Mesendoderm (in vitro differentiated cells): ENCODE results near the gene KRT10.

ENCODE experiments used
- DNase-seq: peaks from one replicate; pipeline ENCODE4 v3.0.0; 2013
- H2AK5ac ChIP-seq: 2 replicates; pipeline ENCODE4 v1.6.1; 2013; ENCODE audit warnings: low read length, inconsistent platforms
- H2BK120ac ChIP-seq: 2 replicates; pipeline ENCODE4 v1.6.1; 2013; ENCODE audit warnings: low read depth, mild to moderate bottlenecking, low read length, moderate library complexity, mixed read lengths
- H2BK15ac ChIP-seq: replicated peaks from 2 replicates; pipeline ENCODE4 v1.6.1; 2013; ENCODE audit warnings: low read depth, mild to moderate bottlenecking, moderate library complexity
- H2BK5ac ChIP-seq: 2 replicates; pipeline ENCODE4 v1.6.1; 2013; ENCODE audit warnings: low read length, inconsistent platforms
- H3K18ac ChIP-seq: 2 replicates; pipeline ENCODE4 v1.6.1; 2013; ENCODE audit warnings: mild to moderate bottlenecking, low read length, mixed read lengths
- H3K23ac ChIP-seq: one replicate; pipeline ENCODE4 v1.6.1; 2013; ENCODE audit warnings: low read length
- H3K27ac ChIP-seq: 2 replicates; pipeline ENCODE4 v1.5.1; 2013; ENCODE audit warnings: low read depth, mild to moderate bottlenecking, inconsistent platforms, low read length, moderate library complexity
- H3K27me3 ChIP-seq: 2 replicates; pipeline ENCODE4 v1.6.1; 2013; ENCODE audit warnings: low read length, control low read depth, mild to moderate bottlenecking, inconsistent platforms; ENCODE audit not compliant: insufficient read depth, poor library complexity
- H3K36me3 ChIP-seq: 2 replicates; pipeline ENCODE4 v1.6.1; 2013; ENCODE audit warnings: low read length, inconsistent platforms; ENCODE audit not compliant: control insufficient read depth, insufficient read depth
- H3K4ac ChIP-seq: one replicate; pipeline ENCODE4 v1.6.1; 2013; ENCODE audit warnings: low read depth, mild to moderate bottlenecking, low read length, moderate library complexity
- H3K4me1 ChIP-seq: 2 replicates; pipeline ENCODE4 v1.6.1; 2013; ENCODE audit warnings: low read depth, low read length, inconsistent platforms; ENCODE audit not compliant: control insufficient read depth
- H3K4me2 ChIP-seq: 2 replicates; pipeline ENCODE4 v1.6.1; 2013; ENCODE audit warnings: low read length
- H3K4me3 ChIP-seq: 2 replicates; pipeline ENCODE4 v1.5.1; 2013; ENCODE audit warnings: mild to moderate bottlenecking, low read length
- H3K56ac ChIP-seq: one replicate; pipeline ENCODE4 v1.6.1; 2013; ENCODE audit warnings: low read length
- H3K79me1 ChIP-seq: 2 replicates; pipeline ENCODE4 v1.6.1; 2013; ENCODE audit warnings: low read length, inconsistent platforms
- H3K79me2 ChIP-seq: 2 replicates; pipeline ENCODE4 v1.6.1; 2013; ENCODE audit warnings: mild to moderate bottlenecking, low read length; ENCODE audit not compliant: control insufficient read depth, insufficient read depth
- H3K9ac ChIP-seq: 2 replicates; pipeline ENCODE4 v1.6.1; 2013; ENCODE audit warnings: low read length, inconsistent platforms
- H4K5ac ChIP-seq: one replicate; pipeline ENCODE4 v1.6.1; 2013; ENCODE audit warnings: low read length
- H4K8ac ChIP-seq: one replicate; pipeline ENCODE4 v1.6.1; 2013; ENCODE audit warnings: low read depth, mild to moderate bottlenecking, control low read depth, low read length, moderate library complexity
- WGBS: extraction: QIAGEN DNeasy Blood & Tissue Kit; methylation state at CpG from one replicate; pipeline ENCODE4 v1.1.7; 2013; ENCODE audit warnings: low lambda C conversion rate, missing lambda C conversion rate; ENCODE audit not compliant: insufficient coverage; ENCODE audit errors: extremely low coverage; 5-methylcytosine and 5-hydroxymethylcytosine counted together

KRT10 gene

DNA sequence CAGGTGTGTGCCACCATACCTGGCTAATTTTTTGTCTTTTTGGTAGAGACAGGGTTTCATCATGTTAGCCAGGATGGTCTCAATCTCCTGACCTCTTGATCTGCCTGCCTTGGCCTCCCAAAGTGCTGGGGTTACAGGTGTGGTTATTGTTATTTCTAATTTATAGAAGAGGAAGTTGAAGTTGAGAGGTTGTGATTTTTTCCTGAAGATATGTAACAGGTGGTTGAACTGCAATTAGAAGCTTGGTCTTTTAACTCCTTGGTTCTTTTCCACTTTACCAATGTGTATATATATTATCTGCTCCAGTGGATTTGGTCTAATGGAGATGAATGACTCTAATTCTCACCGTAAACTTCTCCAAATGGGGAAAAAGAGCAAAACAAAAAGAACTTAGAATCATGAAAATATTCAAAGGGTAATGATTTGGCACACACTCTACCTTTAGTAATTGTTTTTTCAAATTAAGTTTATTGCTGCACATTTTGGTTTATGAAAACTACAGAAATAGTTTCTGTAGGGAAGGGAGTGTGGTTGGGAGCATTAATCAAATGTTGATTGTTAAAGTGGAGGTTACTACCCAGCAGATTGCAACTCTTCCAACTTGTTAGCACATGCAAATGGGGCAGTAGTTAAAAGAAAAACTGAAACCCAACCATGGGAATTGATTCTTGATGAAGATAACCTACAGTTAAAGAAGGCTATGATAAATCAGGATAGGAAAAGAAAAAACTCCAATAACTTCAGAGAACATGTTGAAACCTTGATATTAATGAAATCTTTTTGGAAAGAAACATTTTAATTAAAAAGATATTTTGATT is 1.8 kb upstream of the KRT10 start:
- H3K27me3 ChIP-seq = no peaks in the 10 kb centered on the region
- H3K56ac ChIP-seq = no peak overlapping the region
- H3K4ac ChIP-seq = no peak overlapping the region
- H3K9ac ChIP-seq = no peak overlapping the region
- H3K4me3 ChIP-seq = no peak overlapping the region
- no peak overlapping the region for H4K5ac ChIP-seq
- no peak overlapping the region for H3K18ac ChIP-seq
- H2BK120ac ChIP-seq = no peak overlapping the region
- DNase-seq = no peak
- H3K4me1 ChIP-seq = no peaks in the 10 kb centered on the region
- H3K27ac ChIP-seq = no peak overlapping the region
- H3K79me1 ChIP-seq = peaks cover 2% of the 10 kb centered on the region
- no peaks in the 10 kb centered on the region for H3K79me2 ChIP-seq
- no peak overlapping the region for H2BK5ac ChIP-seq
- no peak overlapping the region for H2BK15ac ChIP-seq
- WGBS = no CpG with 5 or more reads among the region's 1 CpG
- H2AK5ac ChIP-seq = no peak overlapping the region
- no peak overlapping the region for H3K4me2 ChIP-seq
- no peaks in the 10 kb centered on the region for H3K36me3 ChIP-seq
- H3K23ac ChIP-seq = no peak overlapping the region
- H4K8ac ChIP-seq = no peak overlapping the region

DNA sequence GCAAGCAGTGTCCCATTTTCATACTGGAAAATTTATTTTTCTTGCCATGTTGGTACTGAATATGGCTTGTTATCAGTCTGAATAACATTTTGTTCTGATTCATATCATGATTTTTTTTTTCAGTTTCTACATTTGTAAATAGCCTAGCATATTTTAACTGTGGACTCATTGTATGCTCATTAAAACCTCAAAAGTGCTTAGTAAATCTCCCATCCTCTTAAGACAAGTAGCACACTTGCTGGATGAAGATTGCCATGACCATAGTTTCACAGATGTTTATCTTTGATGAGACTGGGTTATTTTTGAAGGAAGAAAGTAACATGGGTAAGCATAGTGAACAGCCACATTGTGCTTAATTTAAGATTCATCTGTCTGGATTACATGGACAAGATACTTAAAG is 878 bp downstream of the KRT10 start:
- Histone ChIP-seq H2BK120ac (no peak overlapping the region), H3K4me1 (no peaks in the 10 kb centered on the region), H2BK5ac (no peak overlapping the region), H3K18ac (no peak overlapping the region), H4K8ac (no peak overlapping the region), H3K27ac (no peak overlapping the region), H3K79me1 (peaks cover 2% of the 10 kb centered on the region), H3K36me3 (peaks cover 1% of the 10 kb centered on the region), H3K9ac (no peak overlapping the region), H3K23ac (no peak overlapping the region), H2AK5ac (no peak overlapping the region), H2BK15ac (no peak overlapping the region), H4K5ac (no peak overlapping the region), H3K4me3 (no peak overlapping the region), H3K4ac (no peak overlapping the region), H3K4me2 (no peak overlapping the region), H3K79me2 (no peaks in the 10 kb centered on the region), H3K56ac (no peak overlapping the region), H3K27me3 (no peaks in the 10 kb centered on the region)
- DNase-seq = no peak

DNA sequence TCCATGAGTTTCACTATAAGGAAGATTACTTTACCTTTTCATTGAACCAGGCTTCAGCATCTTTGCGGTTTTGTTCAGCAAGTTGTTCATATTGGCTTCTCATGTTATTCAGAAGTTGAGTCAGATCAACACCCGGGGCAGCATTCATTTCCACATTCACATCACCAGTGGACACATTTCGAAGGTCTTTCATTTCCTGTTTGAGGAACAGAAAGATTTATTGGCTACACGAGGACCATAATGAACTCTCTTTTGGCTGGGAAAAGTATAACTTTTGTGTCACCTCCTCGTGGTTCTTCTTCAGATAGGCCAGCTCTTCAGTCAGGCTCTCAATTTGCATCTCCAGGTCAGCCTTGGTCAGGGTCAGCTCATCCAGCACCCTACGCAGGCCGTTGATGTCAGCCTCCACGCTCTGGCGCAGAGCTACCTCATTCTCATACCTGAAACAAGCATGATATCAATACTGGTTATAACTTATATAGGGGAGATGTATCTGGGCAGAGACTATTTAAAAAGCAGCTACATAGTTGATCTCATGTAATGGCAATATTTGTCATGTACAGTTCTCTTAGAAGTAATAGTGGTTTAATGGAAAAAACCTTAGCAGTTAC is 2.1 kb downstream of the KRT10 start:
- no peaks in the 10 kb centered on the region for H3K4me1 ChIP-seq
- H3K23ac ChIP-seq = no peak overlapping the region
- no peaks in the 10 kb centered on the region for H3K27me3 ChIP-seq
- H4K8ac ChIP-seq = no peak overlapping the region
- H3K36me3 ChIP-seq = peaks cover 1% of the 10 kb centered on the region
- H2BK5ac ChIP-seq = no peak overlapping the region
- no peak overlapping the region for H2BK15ac ChIP-seq
- no peak overlapping the region for H3K4me2 ChIP-seq
- H2BK120ac ChIP-seq = no peak overlapping the region
- H3K4me3 ChIP-seq = no peak overlapping the region
- no peak overlapping the region for H3K9ac ChIP-seq
- no peak overlapping the region for H4K5ac ChIP-seq
- DNase-seq = no peak
- H3K27ac ChIP-seq = no peak overlapping the region
- no CpG with 5 or more reads among the region's 9 CpGs for WGBS
- H3K18ac ChIP-seq = no peak overlapping the region
- no peaks in the 10 kb centered on the region for H3K79me1 ChIP-seq
- no peaks in the 10 kb centered on the region for H3K79me2 ChIP-seq
- no peak overlapping the region for H2AK5ac ChIP-seq
- no peak overlapping the region for H3K56ac ChIP-seq
- H3K4ac ChIP-seq = no peak overlapping the region

DNA sequence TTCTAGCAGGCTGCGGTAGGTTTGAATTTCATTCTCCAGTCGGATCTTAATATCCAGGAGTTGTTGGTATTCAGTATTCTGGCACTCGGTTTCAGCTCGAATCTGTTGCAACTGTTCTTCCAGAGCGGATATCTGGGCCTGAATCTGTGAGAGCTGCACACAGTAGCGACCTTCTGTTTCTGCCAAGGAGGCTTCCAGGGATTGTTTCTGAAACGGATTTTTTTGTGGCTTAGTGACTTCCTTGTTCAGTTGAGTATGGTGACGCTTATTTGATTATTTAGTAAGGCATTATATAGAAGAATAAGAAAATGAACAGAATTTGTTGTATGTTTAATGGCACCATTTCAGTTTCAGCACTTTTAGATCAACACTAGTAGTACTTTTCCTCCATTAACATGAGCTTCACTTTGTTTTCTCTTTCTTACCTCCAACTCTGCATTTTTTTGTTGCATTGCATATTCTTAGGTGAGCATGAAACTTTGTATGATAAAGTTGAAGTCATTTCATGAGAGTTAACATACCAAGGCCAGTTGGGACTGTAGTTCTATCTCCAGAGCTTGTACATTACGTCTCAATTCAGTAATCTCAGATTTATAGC is 2.8 kb downstream of the KRT10 start:
- no peak overlapping the region for H3K23ac ChIP-seq
- H3K4me1 ChIP-seq = no peaks in the 10 kb centered on the region
- peak overlapping the region; percentile 89 for H4K8ac ChIP-seq
- H2AK5ac ChIP-seq = no peak overlapping the region
- no peaks in the 10 kb centered on the region for H3K79me2 ChIP-seq
- peak overlapping the region; percentile 99 for H4K5ac ChIP-seq
- DNase-seq = peak; percentile 8
- no peak overlapping the region for H2BK5ac ChIP-seq
- H3K27me3 ChIP-seq = no peaks in the 10 kb centered on the region
- peak overlapping the region; percentile 83 for H3K56ac ChIP-seq
- peak overlapping the region; percentile 72 for H3K4me2 ChIP-seq
- no peak overlapping the region for H2BK120ac ChIP-seq
- no peaks in the 10 kb centered on the region for H3K79me1 ChIP-seq
- H2BK15ac ChIP-seq = no peak overlapping the region
- no peak overlapping the region for H3K27ac ChIP-seq
- peaks cover 1% of the 10 kb centered on the region for H3K36me3 ChIP-seq
- H3K9ac ChIP-seq = peak overlapping the region; percentile 78
- peak overlapping the region; percentile 82 for H3K4me3 ChIP-seq
- H3K18ac ChIP-seq = no peak overlapping the region
- WGBS = no CpG with 5 or more reads among the region's 9 CpGs
- H3K4ac ChIP-seq = peak overlapping the region; percentile 70

DNA sequence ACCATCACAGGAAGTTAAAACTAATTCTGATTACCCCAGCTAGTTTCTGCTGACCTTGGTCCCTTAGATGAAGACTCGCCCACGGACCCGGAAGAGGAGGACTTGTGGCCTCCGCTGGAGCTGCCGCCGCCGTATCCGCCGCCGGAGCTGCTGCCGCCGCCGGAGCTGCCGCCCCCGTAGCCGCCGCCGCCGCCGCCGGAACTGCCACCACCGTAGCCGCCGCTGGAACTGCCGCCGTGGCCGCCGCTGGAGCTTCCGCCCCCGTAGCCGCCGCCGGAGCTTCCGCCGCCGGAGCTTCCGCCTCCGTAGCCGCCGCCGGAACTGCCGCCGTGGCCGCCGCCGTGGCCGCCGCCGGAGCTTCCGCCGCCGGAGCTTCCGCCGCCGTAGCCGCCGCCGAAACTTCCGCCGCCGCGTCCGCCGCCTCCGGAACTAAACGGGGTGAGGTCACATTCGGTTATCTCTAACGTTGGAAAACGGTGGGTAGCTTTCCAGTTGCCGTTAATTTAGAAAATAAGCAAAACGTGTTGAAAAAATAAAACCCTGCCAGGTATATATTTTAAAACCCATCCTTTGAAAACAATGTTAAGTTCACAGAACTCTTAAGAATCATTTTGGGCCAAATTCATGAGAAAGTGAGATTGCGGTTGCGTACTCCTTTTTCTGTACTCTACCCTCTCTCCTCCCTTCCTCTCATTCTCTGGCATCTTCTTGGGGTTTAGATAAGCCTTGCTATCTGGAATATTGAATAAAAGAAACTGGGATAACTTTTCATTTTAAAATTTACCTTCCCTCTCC is 3.5 kb downstream of the KRT10 start:
- Histone ChIP-seq H3K27ac (peak overlapping the region; percentile 95), H3K4me2 (peak overlapping the region; percentile 72), H3K23ac (no peak overlapping the region), H3K27me3 (no peaks in the 10 kb centered on the region), H2AK5ac (no peak overlapping the region), H4K8ac (peak overlapping the region; percentile 94), H3K9ac (peak overlapping the region; percentile 78), H3K36me3 (peaks cover 1% of the 10 kb centered on the region), H3K4me1 (no peaks in the 10 kb centered on the region), H4K5ac (peak overlapping the region; percentile 99), H2BK120ac (no peak overlapping the region), H2BK15ac (no peak overlapping the region), H3K4me3 (peak overlapping the region; percentile 82), H3K79me2 (no peaks in the 10 kb centered on the region), H3K4ac (peak overlapping the region; percentile 94), H3K18ac (peak overlapping the region; percentile 92), H3K79me1 (no peaks in the 10 kb centered on the region), H2BK5ac (no peak overlapping the region), H3K56ac (peak overlapping the region; percentile 83)
- DNase-seq = peak; percentile 83
- WGBS = no CpG with 5 or more reads among the region's 73 CpGs
